Neural cell (in vitro differentiated cells): Measurements from ENCODE around the gene IGIP.

Experiments
- CTCF ChIP-seq: fragments of 450-650 bp; IDR thresholded peaks from 2 replicates; pipeline ENCODE4 v1.5.1; 2014; ENCODE audit warnings: antibody characterized with exemption, mild to moderate bottlenecking, moderate library complexity; ENCODE audit not compliant: poor library complexity, severe bottlenecking
- POLR2AphosphoS5 ChIP-seq: IDR thresholded peaks from 2 replicates; pipeline ENCODE4 v1.6.1; 2012

DNA sequence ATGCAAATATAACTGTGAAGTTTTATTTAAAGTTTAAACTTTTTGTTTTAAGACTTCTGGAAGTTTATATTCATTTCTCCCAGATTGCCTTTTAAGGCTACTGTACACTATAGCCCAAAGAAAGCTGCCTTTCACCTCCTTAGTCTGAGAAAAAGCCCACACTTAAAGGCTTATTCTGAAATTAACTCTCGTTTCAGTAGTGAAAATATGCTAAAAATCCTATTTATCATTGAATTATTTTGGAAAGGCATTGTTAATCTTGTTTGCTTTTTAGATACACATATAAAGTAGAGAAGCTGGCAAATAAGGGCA lies 15.1 kb upstream of the IGIP start:
- TF ChIP-seq CTCF = no peak
- TF ChIP-seq POLR2AphosphoS5 = no peak
